Measurements from ENCODE around the gene ANKRD18A. TPM values are rescaled to one million over a fixed set of nuclear protein-coding genes. Genes with fewer than 3 reads are reported as not detected.
"Not testable (repeated sequence)": the region's sequence is repeated elsewhere in the genome, so short reads cannot be mapped to it uniquely, and the experiment has no call there.

The ANKRD18A gene
- total RNA-seq, 4 donors from 2014 or later: 0.29 to 1.9 (median 1.0) TPM

DNA sequence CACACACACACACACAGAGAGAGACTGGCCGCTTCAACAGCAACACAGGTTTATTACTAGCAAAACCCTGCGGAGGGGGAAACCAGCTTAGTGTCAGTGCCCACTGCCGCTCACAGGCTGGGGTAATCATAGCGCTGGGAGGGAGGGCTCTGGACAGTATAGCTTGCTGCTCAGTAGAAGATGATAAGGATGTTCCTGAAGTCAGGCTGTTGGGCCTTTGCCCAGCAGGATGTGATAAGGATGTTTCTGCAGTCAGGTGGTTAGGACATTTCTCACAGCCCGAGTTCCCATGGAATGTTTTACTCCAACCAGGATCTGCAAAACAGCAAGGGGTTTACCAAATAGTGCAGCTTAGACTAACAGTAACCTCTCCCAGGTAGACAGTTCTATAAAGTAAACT lies 79.9 kb downstream of the ANKRD18A start:
- intact Hi-C loops (cut with DNase I); H3K27me3 ChIP-seq; H3K9me3 ChIP-seq; H3K4me1 ChIP-seq; H3K27ac ChIP-seq; DNase-seq; H3K36me3 ChIP-seq; H3K4me3 ChIP-seq: not testable (repeated sequence)
- 42 to 74% methylated on average over 2 to 3 of the region's 5 CpGs for WGBS, 2 donors

GRCh38 chr9:38529317-38529716 lies 91.1 kb downstream of the ANKRD18A start:
- no peaks in the 10 kb centered on the region for H3K9me3 ChIP-seq
- no peaks in the 10 kb centered on the region for H3K36me3 ChIP-seq
- peaks cover 0 to 13% (median 0%) of the 10 kb centered on the region in 4 donors for H3K27me3 ChIP-seq
- no peaks in the 10 kb centered on the region for H3K4me1 ChIP-seq
- no peak for DNase-seq
- intact Hi-C loops (cut with DNase I): no loop called here
- no peak overlapping the region for H3K27ac ChIP-seq
- H3K4me3 ChIP-seq: no peak overlapping the region
- TF ChIP-seq POLR2A (IDR thresholded peaks at IDR 0.05): no peak
- TF ChIP-seq CTCF (IDR thresholded peaks at IDR 0.05): no peak

GRCh38 chr9:38527503-38527902 lies 92.9 kb downstream of the ANKRD18A start:
- no peak overlapping the region for H3K4me3 ChIP-seq
- no peaks in the 10 kb centered on the region for H3K9me3 ChIP-seq
- H3K4me1 ChIP-seq: no peaks in the 10 kb centered on the region
- TF ChIP-seq POLR2A (IDR thresholded peaks at IDR 0.05): no peak
- TF ChIP-seq CTCF (IDR thresholded peaks at IDR 0.05): no peak
- no peak overlapping the region for H3K27ac ChIP-seq
- WGBS, 2 donors: 45 to 56% methylated on average over 3 of the region's 10 CpGs
- intact Hi-C loops (cut with DNase I): no loop called here
- H3K27me3 ChIP-seq: peaks cover 0 to 13% (median 0%) of the 10 kb centered on the region in 4 donors
- no peak for DNase-seq
- no peaks in the 10 kb centered on the region for H3K36me3 ChIP-seq

- WGBS, 2 donors: 60 to 70% methylated on average over 29 to 32 of the region's 38 CpGs
- H3K4me1 ChIP-seq: no peaks in the 10 kb centered on the region
- H3K4me3 ChIP-seq: no peak overlapping the region
- no peak for TF ChIP-seq CTCF (IDR thresholded peaks at IDR 0.05)
- TF ChIP-seq POLR2A (IDR thresholded peaks at IDR 0.05): no peak
- H3K27ac ChIP-seq: no peak overlapping the region
- intact Hi-C loops (cut with DNase I): no loop called here
- H3K36me3 ChIP-seq: no peaks in the 10 kb centered on the region
- H3K9me3 ChIP-seq: no peaks in the 10 kb centered on the region
- peaks cover 0 to 13% (median 0%) of the 10 kb centered on the region in 4 donors for H3K27me3 ChIP-seq
- DNase-seq: no peak
Observed at GRCh38 chr9:38526591-38526990, 93.8 kb downstream of the ANKRD18A start.

- Histone ChIP-seq H3K36me3 (no peaks in the 10 kb centered on the region), H3K4me3 (no peak overlapping the region), H3K27me3 (peaks cover 0 to 13% (median 0%) of the 10 kb centered on the region in 4 donors), H3K4me1 (no peaks in the 10 kb centered on the region), H3K9me3 (no peaks in the 10 kb centered on the region), H3K27ac (no peak overlapping the region)
- intact Hi-C loops (cut with DNase I): no loop called here
- no peak for DNase-seq
- TF ChIP-seq POLR2A (IDR thresholded peaks at IDR 0.05) (no peak), CTCF (IDR thresholded peaks at IDR 0.05) (no peak)
- WGBS, 2 donors: 73 to 90% methylated on average over 4 to 5 of the region's 5 CpGs
Observed at GRCh38 chr9:38523121-38523520, 97.3 kb downstream of the ANKRD18A start.

GRCh38 chr9:38521762-38522161 lies 98.6 kb downstream of the ANKRD18A start:
- peaks cover 0 to 5% (median 0%) of the 10 kb centered on the region in 4 donors for H3K27me3 ChIP-seq
- H3K36me3 ChIP-seq: no peaks in the 10 kb centered on the region
- no peak overlapping the region for H3K4me3 ChIP-seq
- no peaks in the 10 kb centered on the region for H3K4me1 ChIP-seq
- DNase-seq: no peak
- no peak for TF ChIP-seq POLR2A (IDR thresholded peaks at IDR 0.05)
- no peak for TF ChIP-seq CTCF (IDR thresholded peaks at IDR 0.05)
- 64 to 75% methylated on average over 2 of the region's 2 CpGs for WGBS, 2 donors
- H3K9me3 ChIP-seq: no peaks in the 10 kb centered on the region
- intact Hi-C loops (cut with DNase I): no loop called here
- H3K27ac ChIP-seq: no peak overlapping the region

All from esophagus squamous epithelium (tissue), 5 donors.